Measurements from ENCODE around the gene CDH23.

Gene CDH23

GRCh38 chr10:71578069-71578468, 181.3 kb downstream of the CDH23 start:
- Histone ChIP-seq H3K27me3 (peaks cover 0 to 34% of the 10 kb centered on the region in 2 donors), H3K27ac (no peak overlapping the region), H3K4me3 (no peak overlapping the region), H3K4me1 (peaks cover 0 to 11% (median 7%) of the 10 kb centered on the region in 4 donors), H3K36me3 (no peaks in the 10 kb centered on the region), H3K9me3 (no peaks in the 10 kb centered on the region)
- DNase-seq = no peak
- TF ChIP-seq, protein P1, sequence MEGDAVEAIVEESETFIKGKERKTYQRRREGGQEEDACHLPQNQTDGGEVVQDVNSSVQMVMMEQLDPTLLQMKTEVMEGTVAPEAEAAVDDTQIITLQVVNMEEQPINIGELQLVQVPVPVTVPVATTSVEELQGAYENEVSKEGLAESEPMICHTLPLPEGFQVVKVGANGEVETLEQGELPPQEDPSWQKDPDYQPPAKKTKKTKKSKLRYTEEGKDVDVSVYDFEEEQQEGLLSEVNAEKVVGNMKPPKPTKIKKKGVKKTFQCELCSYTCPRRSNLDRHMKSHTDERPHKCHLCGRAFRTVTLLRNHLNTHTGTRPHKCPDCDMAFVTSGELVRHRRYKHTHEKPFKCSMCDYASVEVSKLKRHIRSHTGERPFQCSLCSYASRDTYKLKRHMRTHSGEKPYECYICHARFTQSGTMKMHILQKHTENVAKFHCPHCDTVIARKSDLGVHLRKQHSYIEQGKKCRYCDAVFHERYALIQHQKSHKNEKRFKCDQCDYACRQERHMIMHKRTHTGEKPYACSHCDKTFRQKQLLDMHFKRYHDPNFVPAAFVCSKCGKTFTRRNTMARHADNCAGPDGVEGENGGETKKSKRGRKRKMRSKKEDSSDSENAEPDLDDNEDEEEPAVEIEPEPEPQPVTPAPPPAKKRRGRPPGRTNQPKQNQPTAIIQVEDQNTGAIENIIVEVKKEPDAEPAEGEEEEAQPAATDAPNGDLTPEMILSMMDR (IDR thresholded peaks at IDR 0.05) = no peak
- intact Hi-C loops (cut with DNase I; ENCODE audit: low total_unique reads) = no loop called here

- TF ChIP-seq, protein P1 (IDR thresholded peaks at IDR 0.05) = no peak
- H3K4me3 ChIP-seq = no peak overlapping the region
- no peak for DNase-seq
- intact Hi-C loops (cut with DNase I; ENCODE audit: low total_unique reads) = no loop called here
- H3K36me3 ChIP-seq = no peaks in the 10 kb centered on the region
- peaks cover 0 to 39% of the 10 kb centered on the region in 2 donors for H3K27me3 ChIP-seq
- H3K27ac ChIP-seq = no peak overlapping the region
- no peaks in the 10 kb centered on the region for H3K9me3 ChIP-seq
- peaks cover 0 to 11% (median 7%) of the 10 kb centered on the region in 4 donors for H3K4me1 ChIP-seq
These were observed 182.9 kb downstream of the CDH23 start for GRCh38 chr10:71579668-71580067.

- H3K27me3 ChIP-seq = peaks cover 0 to 39% of the 10 kb centered on the region in 2 donors
- H3K27ac ChIP-seq = no peak overlapping the region
- intact Hi-C loops (cut with DNase I; ENCODE audit: low total_unique reads) = no loop called here
- TF ChIP-seq, protein P1 (IDR thresholded peaks at IDR 0.05) = no peak
- no peak for DNase-seq
- H3K4me3 ChIP-seq = no peak overlapping the region
- peaks cover 0 to 7% (median 5%) of the 10 kb centered on the region in 4 donors for H3K4me1 ChIP-seq
- no peaks in the 10 kb centered on the region for H3K9me3 ChIP-seq
- no peaks in the 10 kb centered on the region for H3K36me3 ChIP-seq
These were observed 183.7 kb downstream of the CDH23 start for GRCh38 chr10:71580415-71580814.

DNA sequence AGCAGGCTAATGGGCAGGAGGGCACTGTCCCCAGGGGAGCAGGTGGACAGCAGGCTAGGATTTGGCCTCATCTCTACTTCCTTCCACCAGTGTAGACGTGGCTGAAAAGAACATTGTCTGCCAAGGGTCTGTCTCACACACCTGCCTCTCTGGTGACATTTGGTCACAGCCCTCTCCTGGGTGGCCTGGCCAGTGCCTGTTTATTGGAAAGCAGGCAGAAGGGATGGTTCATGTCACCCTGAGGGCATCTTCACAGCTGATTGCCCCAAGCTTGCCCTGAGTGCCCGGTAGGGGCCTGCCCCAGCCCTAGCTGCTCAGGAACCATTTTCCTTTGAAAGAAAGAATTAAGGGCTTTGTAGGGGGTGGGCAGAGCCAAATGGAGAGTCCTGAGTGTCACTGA, 184.2 kb downstream of the CDH23 start:
- TF ChIP-seq, protein P1 (IDR thresholded peaks at IDR 0.05) = no peak
- Histone ChIP-seq H3K9me3 (no peaks in the 10 kb centered on the region), H3K27ac (no peak overlapping the region), H3K27me3 (peaks cover 0 to 41% of the 10 kb centered on the region in 2 donors), H3K4me1 (peaks cover 0 to 4% (median under 1%) of the 10 kb centered on the region in 4 donors), H3K36me3 (no peaks in the 10 kb centered on the region), H3K4me3 (no peak overlapping the region)
- intact Hi-C loops (cut with DNase I; ENCODE audit: low total_unique reads) = no loop called here
- no peak for DNase-seq

- no peak overlapping the region for H3K4me3 ChIP-seq
- no peak for DNase-seq
- H3K27ac ChIP-seq = no peak overlapping the region
- H3K36me3 ChIP-seq = no peaks in the 10 kb centered on the region
- H3K9me3 ChIP-seq = no peaks in the 10 kb centered on the region
- peaks cover 0 to 44% of the 10 kb centered on the region in 2 donors for H3K27me3 ChIP-seq
- intact Hi-C loops (cut with DNase I; ENCODE audit: low total_unique reads) = no loop called here
- TF ChIP-seq, protein P1 (IDR thresholded peaks at IDR 0.05) = no peak
- H3K4me1 ChIP-seq = no peaks in the 10 kb centered on the region
These were observed 184.7 kb downstream of the CDH23 start for GRCh38 chr10:71581376-71581775.

DNA sequence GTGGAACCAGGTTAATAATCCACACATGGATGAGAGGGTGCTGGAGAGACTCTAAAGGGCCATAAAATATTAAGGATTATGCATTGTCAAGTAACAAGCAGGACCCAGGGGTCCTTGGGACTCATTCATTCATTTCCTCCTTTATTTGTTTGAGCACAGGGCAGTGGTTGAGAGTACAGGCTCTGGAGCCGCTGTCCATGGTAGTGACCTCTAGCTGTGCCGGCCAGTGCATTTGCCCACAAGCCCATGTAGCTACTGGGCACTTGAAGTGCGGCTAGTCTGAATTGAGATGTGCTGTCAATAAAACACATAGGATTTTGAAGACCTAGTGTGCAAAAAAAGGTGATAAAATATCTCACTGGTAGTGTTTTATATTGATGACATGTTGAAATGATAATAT, 185.3 kb downstream of the CDH23 start:
- no peaks in the 10 kb centered on the region for H3K4me1 ChIP-seq
- intact Hi-C loops (cut with DNase I; ENCODE audit: low total_unique reads) = no loop called here
- TF ChIP-seq, protein P1 (IDR thresholded peaks at IDR 0.05) = no peak

More for the DNA sequence above, 185.3 kb downstream of the CDH23 start:
- Histone ChIP-seq H3K27ac (no peak overlapping the region), H3K27me3 (peaks cover 0 to 49% of the 10 kb centered on the region in 2 donors), H3K9me3 (no peaks in the 10 kb centered on the region), H3K36me3 (no peaks in the 10 kb centered on the region), H3K4me3 (no peak overlapping the region)
- no peak for DNase-seq
